H7 (cell line): ENCODE data around the gene NRK. TPM values are rescaled to one million over a fixed set of nuclear protein-coding genes. Genes with fewer than 3 reads are reported as not detected.

Experiments used
- DNase-seq: peaks from one replicate; pipeline ENCODE4 v3.0.0; 2012
- H3K27me3 ChIP-seq: 2 replicates; pipeline ENCODE4 v1.6.0; 2011; ENCODE audit warnings: mild to moderate bottlenecking, low read length; ENCODE audit not compliant: control insufficient read depth, insufficient read depth
- H3K36me3 ChIP-seq: replicated peaks from 2 replicates; pipeline ENCODE4 v1.5.1; 2011; ENCODE audit warnings: low read length; ENCODE audit not compliant: control insufficient read depth, insufficient read depth
- H3K4me3 ChIP-seq: 2 replicates; pipeline ENCODE4 v1.5.1; 2011; ENCODE audit warnings: low read depth, mild to moderate bottlenecking, control low read depth, low read length, moderate library complexity; ENCODE audit not compliant: insufficient read depth
- total RNA-seq: library from RNA; depleted of rRNA; stranded (reverse); fragments of >200 nt; shearing (Covaris generic); gene quantifications from 2 replicates; pipeline ENCODE4 v1.2.3, GENCODE V29; 2014

Gene NRK
- total RNA-seq, 1 experiment from 2014 or later: 1.8 TPM

GRCh38 chrX:105865709-105866108 lies 43.4 kb downstream of the NRK start:
- Histone ChIP-seq H3K27me3 (no peaks in the 10 kb centered on the region), H3K36me3 (no peaks in the 10 kb centered on the region), H3K4me3 (no peak overlapping the region)
- no peak for DNase-seq

- Histone ChIP-seq H3K36me3 (no peaks in the 10 kb centered on the region), H3K27me3 (no peaks in the 10 kb centered on the region), H3K4me3 (no peak overlapping the region)
- no peak for DNase-seq
These were observed 47.4 kb downstream of the NRK start for GRCh38 chrX:105869701-105870100.

- DNase-seq: no peak
- Histone ChIP-seq H3K27me3 (no peaks in the 10 kb centered on the region), H3K36me3 (no peaks in the 10 kb centered on the region), H3K4me3 (no peak overlapping the region)
These were observed 48.1 kb downstream of the NRK start for GRCh38 chrX:105870445-105870844.

- Histone ChIP-seq H3K27me3 (no peaks in the 10 kb centered on the region), H3K36me3 (no peaks in the 10 kb centered on the region), H3K4me3 (no peak overlapping the region)
- no peak for DNase-seq
These were observed 50.6 kb downstream of the NRK start for GRCh38 chrX:105872941-105873340.

GRCh38 chrX:105874790-105875189 lies 52.5 kb downstream of the NRK start:
- H3K4me3 ChIP-seq: no peak overlapping the region
- DNase-seq: no peak
- H3K27me3 ChIP-seq: no peaks in the 10 kb centered on the region
- no peaks in the 10 kb centered on the region for H3K36me3 ChIP-seq

GRCh38 chrX:105876658-105877057 lies 54.3 kb downstream of the NRK start:
- no peak for DNase-seq
- Histone ChIP-seq H3K27me3 (no peaks in the 10 kb centered on the region), H3K36me3 (no peaks in the 10 kb centered on the region), H3K4me3 (no peak overlapping the region)

- no peaks in the 10 kb centered on the region for H3K36me3 ChIP-seq
- no peak for DNase-seq
- H3K27me3 ChIP-seq: no peaks in the 10 kb centered on the region
- H3K4me3 ChIP-seq: no peak overlapping the region
These were observed 58.2 kb downstream of the NRK start for GRCh38 chrX:105880491-105880890.

- H3K36me3 ChIP-seq: no peaks in the 10 kb centered on the region
- DNase-seq: no peak
- no peaks in the 10 kb centered on the region for H3K27me3 ChIP-seq
- H3K4me3 ChIP-seq: no peak overlapping the region
These were observed 60.4 kb downstream of the NRK start for GRCh38 chrX:105882581-105883275.

GRCh38 chrX:105894721-105895120 lies 72.4 kb downstream of the NRK start:
- Histone ChIP-seq H3K4me3 (no peak overlapping the region), H3K36me3 (no peaks in the 10 kb centered on the region), H3K27me3 (no peaks in the 10 kb centered on the region)
- no peak for DNase-seq

- Histone ChIP-seq H3K36me3 (no peaks in the 10 kb centered on the region), H3K4me3 (no peak overlapping the region), H3K27me3 (no peaks in the 10 kb centered on the region)
- no peak for DNase-seq
These were observed 87.2 kb downstream of the NRK start for GRCh38 chrX:105909576-105909975.

GRCh38 chrX:105910563-105911105 lies 88.3 kb downstream of the NRK start:
- no peak overlapping the region for H3K4me3 ChIP-seq
- no peaks in the 10 kb centered on the region for H3K36me3 ChIP-seq
- no peak for DNase-seq
- no peaks in the 10 kb centered on the region for H3K27me3 ChIP-seq

GRCh38 chrX:105945266-105945665 lies 122.9 kb downstream of the NRK start:
- no peaks in the 10 kb centered on the region for H3K27me3 ChIP-seq
- H3K4me3 ChIP-seq: no peak overlapping the region
- no peak for DNase-seq
- no peaks in the 10 kb centered on the region for H3K36me3 ChIP-seq

GRCh38 chrX:105969487-105969886 lies 147.1 kb downstream of the NRK start:
- Histone ChIP-seq H3K36me3 (no peaks in the 10 kb centered on the region), H3K27me3 (no peaks in the 10 kb centered on the region; the same call in 1 of the 2 replicates), H3K4me3 (no peak overlapping the region)
- no peak for DNase-seq

- no peak for DNase-seq
- Histone ChIP-seq H3K36me3 (no peaks in the 10 kb centered on the region), H3K27me3 (no peaks in the 10 kb centered on the region; the same call in 1 of the 2 replicates), H3K4me3 (no peak overlapping the region)
These were observed 150.5 kb downstream of the NRK start for GRCh38 chrX:105972690-105973386.

- Histone ChIP-seq H3K4me3 (no peak overlapping the region), H3K27me3 (no peaks in the 10 kb centered on the region; the same call in 1 of the 2 replicates), H3K36me3 (no peaks in the 10 kb centered on the region)
- no peak for DNase-seq
These were observed 151.0 kb downstream of the NRK start for GRCh38 chrX:105973387-105973739.
